Epithelial cell of esophagus (primary cell): ENCODE measurements around the gene NUP50.

Experiments used
- DNase-seq: peaks from one replicate; pipeline ENCODE4 v3.0.0; 2010; ENCODE audit warnings: low read depth
- H3K4me3 ChIP-seq: 2 replicates; pipeline ENCODE4 v1.5.1; 2011; ENCODE audit warnings: mild to moderate bottlenecking, low read length, control low read depth
- TF ChIP-seq, protein P1 (sequence below): IDR thresholded peaks from 2 replicates; pipeline ENCODE4 v1.5.1; 2011; ENCODE audit warnings: low read depth, mild to moderate bottlenecking, low read length, control low read depth, inconsistent platforms; ENCODE audit not compliant: insufficient read depth; ENCODE audit errors: missing control alignments

NUP50 gene

DNA sequence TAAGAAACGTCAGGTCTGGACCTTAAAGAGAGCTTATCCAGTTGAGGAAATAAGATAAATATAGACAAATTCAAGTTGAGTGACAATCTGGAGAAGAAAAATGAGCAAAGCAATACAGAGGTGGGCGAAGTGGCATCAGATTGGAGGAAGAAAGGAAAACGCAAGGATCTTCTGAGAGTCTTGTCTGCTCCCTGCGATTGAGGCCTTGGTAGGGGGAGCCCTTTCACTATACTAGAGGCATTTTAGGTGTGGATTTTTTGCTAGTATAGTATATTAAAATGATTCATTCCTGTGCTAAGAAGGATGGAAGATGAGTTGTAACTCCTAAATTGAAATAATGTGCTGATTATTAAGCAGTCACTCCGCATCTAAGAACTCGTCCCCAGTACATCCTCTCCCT lies 8.1 kb downstream of the NUP50 start:
- TF ChIP-seq, protein P1, sequence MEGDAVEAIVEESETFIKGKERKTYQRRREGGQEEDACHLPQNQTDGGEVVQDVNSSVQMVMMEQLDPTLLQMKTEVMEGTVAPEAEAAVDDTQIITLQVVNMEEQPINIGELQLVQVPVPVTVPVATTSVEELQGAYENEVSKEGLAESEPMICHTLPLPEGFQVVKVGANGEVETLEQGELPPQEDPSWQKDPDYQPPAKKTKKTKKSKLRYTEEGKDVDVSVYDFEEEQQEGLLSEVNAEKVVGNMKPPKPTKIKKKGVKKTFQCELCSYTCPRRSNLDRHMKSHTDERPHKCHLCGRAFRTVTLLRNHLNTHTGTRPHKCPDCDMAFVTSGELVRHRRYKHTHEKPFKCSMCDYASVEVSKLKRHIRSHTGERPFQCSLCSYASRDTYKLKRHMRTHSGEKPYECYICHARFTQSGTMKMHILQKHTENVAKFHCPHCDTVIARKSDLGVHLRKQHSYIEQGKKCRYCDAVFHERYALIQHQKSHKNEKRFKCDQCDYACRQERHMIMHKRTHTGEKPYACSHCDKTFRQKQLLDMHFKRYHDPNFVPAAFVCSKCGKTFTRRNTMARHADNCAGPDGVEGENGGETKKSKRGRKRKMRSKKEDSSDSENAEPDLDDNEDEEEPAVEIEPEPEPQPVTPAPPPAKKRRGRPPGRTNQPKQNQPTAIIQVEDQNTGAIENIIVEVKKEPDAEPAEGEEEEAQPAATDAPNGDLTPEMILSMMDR = no peak
- DNase-seq = no peak
- no peak overlapping the region for H3K4me3 ChIP-seq

DNA sequence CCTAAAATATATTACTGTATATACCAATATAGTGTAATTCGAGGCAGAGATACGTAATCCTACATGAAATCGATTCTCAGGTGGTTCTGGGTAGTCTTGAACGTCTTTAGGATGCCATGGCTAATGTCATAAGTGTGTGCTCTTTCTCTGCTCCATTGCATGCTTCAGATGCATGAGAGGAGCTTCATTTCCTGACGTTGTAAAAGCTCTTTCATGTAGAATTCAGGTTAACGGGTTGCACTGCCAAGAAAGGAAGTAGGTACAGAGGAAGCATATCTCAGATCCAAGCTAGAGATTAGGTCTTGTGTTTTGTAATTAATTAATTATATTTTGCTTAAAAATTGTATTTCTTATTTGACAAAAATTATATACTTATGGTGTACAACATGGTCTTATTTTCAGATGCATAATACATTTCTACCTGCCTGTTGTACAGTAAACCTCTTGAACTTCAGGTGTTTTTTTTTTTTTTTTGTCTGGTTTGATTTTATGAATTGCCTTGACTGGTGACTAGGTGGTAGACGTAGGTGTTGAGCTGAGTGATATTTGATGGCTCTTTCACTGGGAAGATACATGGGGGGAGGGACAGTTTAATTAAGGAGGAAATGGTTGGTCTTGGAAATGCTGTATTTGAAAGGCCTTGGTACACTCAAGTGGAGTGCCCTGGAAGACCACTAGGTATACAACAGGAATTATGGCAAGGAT lies 9.3 kb downstream of the NUP50 start:
- TF ChIP-seq, protein P1 = no peak
- DNase-seq = no peak
- no peak overlapping the region for H3K4me3 ChIP-seq

DNA sequence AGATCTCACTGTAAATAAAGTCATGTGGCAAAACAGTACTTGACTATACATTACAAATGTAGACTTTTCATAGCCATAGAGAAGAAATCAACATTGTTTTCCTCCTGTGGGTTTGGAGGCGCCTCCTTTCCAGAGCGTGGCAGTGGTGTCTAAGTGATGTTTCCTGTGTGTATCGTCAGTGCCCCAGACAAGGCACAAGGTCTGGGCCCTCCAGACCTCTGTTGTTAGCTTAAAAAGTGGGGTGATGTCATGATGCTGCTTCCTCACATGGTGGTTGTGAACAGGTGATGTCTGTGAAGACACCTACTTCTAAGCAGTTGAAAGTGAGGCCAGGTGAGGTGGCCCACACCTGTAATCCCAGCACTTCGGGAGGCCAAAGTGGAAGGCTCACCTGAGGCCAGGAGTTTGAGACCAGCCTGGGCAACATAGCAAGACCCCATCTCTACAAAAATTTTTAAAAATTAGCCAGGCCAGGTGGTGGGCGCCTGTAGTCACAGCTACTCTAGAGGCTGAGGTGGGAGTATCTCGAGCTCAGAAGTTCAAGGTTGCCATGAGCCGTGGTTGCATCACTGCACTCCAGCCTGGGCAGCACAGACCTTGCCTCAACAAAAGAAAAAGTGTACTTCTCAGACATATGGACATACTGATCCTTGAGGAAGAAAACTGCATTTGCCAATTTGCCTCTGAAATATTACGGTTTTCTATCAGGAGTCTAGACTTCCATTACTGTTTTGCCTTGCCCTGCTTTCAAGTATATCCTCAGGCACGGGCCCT lies 15.7 kb downstream of the NUP50 start:
- H3K4me3 ChIP-seq = no peak overlapping the region
- TF ChIP-seq, protein P1 = no peak
- DNase-seq = no peak

DNA sequence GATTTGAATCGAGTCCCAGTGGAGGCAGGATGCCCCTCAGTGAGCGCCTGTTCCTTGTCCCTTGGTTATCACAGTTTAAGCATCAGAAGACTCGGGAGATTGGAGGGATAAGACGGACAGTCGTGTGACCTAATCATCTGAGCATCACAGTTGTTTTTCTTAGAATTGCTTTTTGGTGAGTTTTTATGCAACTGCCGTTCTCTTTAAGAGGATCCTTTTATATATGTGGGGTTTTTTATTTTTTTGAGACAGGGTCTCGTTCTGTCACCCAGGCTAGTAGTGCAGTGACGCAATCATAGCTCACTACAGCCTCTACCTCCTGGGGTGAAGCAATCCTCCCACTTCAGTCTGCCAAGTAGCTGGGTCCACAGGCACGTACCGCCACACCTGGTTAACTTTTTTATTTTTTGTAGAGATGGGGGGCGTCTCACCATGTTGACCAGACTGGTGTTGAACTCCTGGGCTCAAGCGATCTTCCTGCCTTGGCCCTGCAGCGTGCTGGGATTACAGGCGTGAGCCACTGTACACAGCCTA lies 16.5 kb downstream of the NUP50 start:
- DNase-seq = no peak
- no peak overlapping the region for H3K4me3 ChIP-seq
- TF ChIP-seq, protein P1 = no peak

DNA sequence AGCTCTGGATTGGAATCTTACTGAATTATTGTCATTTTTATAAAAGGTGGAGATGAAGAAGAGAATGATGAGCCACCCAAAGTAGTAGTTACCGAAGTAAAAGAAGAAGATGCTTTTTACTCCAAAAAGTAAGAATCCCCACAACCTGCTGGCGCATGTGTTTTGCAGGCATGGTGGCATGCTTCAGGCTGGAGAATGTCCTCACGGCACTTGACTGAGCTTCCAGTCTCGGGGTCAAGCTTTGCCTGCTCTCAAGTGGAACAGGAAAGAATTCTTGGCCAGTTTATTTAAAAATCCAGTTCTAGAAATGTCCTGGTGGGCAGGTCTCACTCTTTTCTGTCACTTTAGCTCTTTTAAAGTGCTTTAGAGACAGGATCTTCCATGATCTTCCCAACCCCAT lies 17.5 kb downstream of the NUP50 start:
- H3K4me3 ChIP-seq = no peak overlapping the region
- TF ChIP-seq, protein P1 = no peak
- no peak for DNase-seq

DNA sequence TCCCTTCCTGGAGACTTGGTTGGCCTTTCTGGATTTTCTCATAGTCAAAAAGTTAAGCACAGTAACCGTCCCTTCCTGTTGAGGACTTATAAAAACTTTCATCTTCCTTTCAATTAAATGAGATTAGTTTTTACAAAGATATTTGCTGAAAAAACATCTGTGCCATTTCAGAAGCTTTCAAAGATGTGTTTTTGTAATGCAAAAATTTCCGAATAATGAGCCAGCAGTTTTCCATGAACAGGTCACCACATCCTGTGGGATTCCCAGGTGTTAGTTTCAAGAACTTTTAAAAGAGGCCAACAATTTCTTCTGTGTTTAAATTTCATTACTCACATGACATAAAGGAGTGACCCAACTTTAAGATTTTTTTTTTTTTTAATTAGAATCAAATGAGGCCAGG lies 18.0 kb downstream of the NUP50 start:
- no peak overlapping the region for H3K4me3 ChIP-seq
- DNase-seq = no peak
- TF ChIP-seq, protein P1 = no peak
